Measurements from ENCODE around the gene BLOC1S1.

BLOC1S1 gene

GRCh38 chr12:55728186-55728938 lies 12.5 kb downstream of the BLOC1S1 start:
- DNase-seq (ENCODE audit: low read depth): no peak

- DNase-seq (ENCODE audit: low read depth): peak; percentile 74
Measured at GRCh38 chr12:55728939-55729818, 13.3 kb downstream of the BLOC1S1 start, which contains the start of gene CD63. Gene CD63, minus strand, starts transcription at chr12:55729009. Its CDS starts 668 bp downstream, at chr12:55728341.

- no peak for DNase-seq (ENCODE audit: low read depth)
Measured at GRCh38 chr12:55729819-55730818, 14.3 kb downstream of the BLOC1S1 start.

GRCh38 chr12:55732288-55732687 lies 16.4 kb downstream of the BLOC1S1 start:
- no peak for DNase-seq (ENCODE audit: low read depth)

- DNase-seq (ENCODE audit: low read depth): no peak
Measured at GRCh38 chr12:55733021-55733555, 17.2 kb downstream of the BLOC1S1 start.

GRCh38 chr12:55733858-55734257 lies 18.0 kb downstream of the BLOC1S1 start:
- no peak for DNase-seq (ENCODE audit: low read depth)

GRCh38 chr12:55734595-55734994 lies 18.7 kb downstream of the BLOC1S1 start:
- DNase-seq (ENCODE audit: low read depth): no peak

- no peak for DNase-seq (ENCODE audit: low read depth)
Measured at GRCh38 chr12:55736076-55736475, 20.2 kb downstream of the BLOC1S1 start.

GRCh38 chr12:55736780-55737580 lies 21.1 kb downstream of the BLOC1S1 start:
- no peak for DNase-seq (ENCODE audit: low read depth)

GRCh38 chr12:55737581-55738122 lies 21.8 kb downstream of the BLOC1S1 start:
- DNase-seq (ENCODE audit: low read depth): no peak

- DNase-seq (ENCODE audit: low read depth): peak; percentile 67
Measured at GRCh38 chr12:55738123-55739024, 22.5 kb downstream of the BLOC1S1 start.

GRCh38 chr12:55739025-55739378 lies 23.2 kb downstream of the BLOC1S1 start:
- DNase-seq (ENCODE audit: low read depth): no peak

GRCh38 chr12:55741931-55742680 lies 26.3 kb downstream of the BLOC1S1 start:
- DNase-seq (ENCODE audit: low read depth): no peak

GRCh38 chr12:55742719-55743405 lies 27.0 kb downstream of the BLOC1S1 start, which contains the start of gene GDF11:
Gene GDF11, plus strand, starts transcription at chr12:55743122. Its CDS starts 195 bp downstream, at chr12:55743317.
- DNase-seq (ENCODE audit: low read depth): peak; percentile 62

GRCh38 chr12:55743406-55744339 lies 27.8 kb downstream of the BLOC1S1 start:
- no peak for DNase-seq (ENCODE audit: low read depth)

- DNase-seq (ENCODE audit: low read depth): no peak
Measured at GRCh38 chr12:55744340-55745030, 28.6 kb downstream of the BLOC1S1 start.

Measured in stimulated activated CD8-positive, alpha-beta memory T cell treated with anti-CD3 and anti-CD28 coated beads, Interleukin-4, amount 100 ng/mL, for 24 hours (primary cell).